ENCODE results near the gene ASPRV1.

DNA sequence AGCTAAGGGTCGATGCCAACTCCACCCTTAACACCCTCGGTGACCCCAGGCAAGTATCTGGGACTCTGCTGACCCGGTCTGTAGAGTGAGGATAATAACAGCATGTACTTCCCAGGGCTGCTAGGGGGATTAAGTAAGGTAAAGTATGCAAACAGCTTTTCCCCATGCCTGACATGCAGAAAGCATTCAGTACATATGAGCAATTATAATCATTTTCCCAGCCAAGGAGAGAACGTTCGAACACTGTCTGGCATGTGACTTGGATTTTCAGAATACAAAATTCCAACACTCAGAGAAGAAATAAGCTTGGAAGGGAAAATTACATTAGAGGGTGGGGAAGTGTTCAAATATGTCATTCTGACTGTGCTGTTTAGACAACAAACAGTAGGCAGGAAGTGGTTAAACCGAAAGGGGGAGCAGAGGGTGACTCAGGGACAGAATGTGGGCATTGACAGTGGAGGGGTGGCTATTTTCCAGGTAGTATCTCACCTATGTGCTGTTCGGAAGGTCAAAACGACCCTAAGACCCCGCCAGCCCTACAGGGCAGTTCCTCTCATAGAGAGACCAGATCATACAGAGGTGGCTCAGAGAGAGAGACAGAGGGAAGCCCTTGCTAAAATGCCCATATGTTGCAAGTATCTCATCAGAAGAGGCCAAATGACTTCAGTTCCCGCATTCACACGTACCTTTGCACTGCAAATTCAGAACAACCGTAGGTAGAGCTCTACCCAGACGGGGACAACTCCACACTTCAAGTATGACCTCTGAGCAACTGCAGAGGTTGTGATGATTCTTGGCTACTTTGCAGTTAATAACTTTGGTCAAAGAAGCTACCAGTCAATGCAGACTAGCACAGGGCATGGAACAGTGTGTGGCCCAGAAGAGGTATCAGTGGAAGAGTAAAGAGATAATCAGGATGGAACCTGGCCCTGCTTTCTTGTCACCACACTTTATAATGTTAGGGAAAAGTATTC lies 14.8 kb downstream of the ASPRV1 start:
- TF ChIP-seq, protein P1, sequence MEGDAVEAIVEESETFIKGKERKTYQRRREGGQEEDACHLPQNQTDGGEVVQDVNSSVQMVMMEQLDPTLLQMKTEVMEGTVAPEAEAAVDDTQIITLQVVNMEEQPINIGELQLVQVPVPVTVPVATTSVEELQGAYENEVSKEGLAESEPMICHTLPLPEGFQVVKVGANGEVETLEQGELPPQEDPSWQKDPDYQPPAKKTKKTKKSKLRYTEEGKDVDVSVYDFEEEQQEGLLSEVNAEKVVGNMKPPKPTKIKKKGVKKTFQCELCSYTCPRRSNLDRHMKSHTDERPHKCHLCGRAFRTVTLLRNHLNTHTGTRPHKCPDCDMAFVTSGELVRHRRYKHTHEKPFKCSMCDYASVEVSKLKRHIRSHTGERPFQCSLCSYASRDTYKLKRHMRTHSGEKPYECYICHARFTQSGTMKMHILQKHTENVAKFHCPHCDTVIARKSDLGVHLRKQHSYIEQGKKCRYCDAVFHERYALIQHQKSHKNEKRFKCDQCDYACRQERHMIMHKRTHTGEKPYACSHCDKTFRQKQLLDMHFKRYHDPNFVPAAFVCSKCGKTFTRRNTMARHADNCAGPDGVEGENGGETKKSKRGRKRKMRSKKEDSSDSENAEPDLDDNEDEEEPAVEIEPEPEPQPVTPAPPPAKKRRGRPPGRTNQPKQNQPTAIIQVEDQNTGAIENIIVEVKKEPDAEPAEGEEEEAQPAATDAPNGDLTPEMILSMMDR (IDR thresholded peaks at IDR 0.05), result no peak
- no peak for TF ChIP-seq POLR2A (IDR thresholded peaks at IDR 0.05)
